Left colon (tissue), 2 donors: ENCODE data around the gene PLEKHA5. TPM values are rescaled to one million over a fixed set of nuclear protein-coding genes. Genes with fewer than 3 reads are reported as not detected.
"Not testable (repeated sequence)": the region's sequence is repeated elsewhere in the genome, so short reads cannot be mapped to it uniquely, and the experiment has no call there.

Experiments
- ATAC-seq: fragments of 200-7000 bp; cut with Tn5 transposase; one replicate; pipeline ENCODE4 v1.9.1; 2020; ENCODE audit warnings: mild to moderate bottlenecking, moderate library complexity
- DNase-seq, 2 donors: peaks; one replicate each; pipeline ENCODE4 v3.0.0-alpha.2; 2020
- intact Hi-C, 2 donors: fragments of 100-400 bp; cut with DNase I in 1 of 2; cut with micrococcal nuclease in 1 of 2; formaldehyde crosslinking; loops; one replicate each; pipeline versions ENCODE4 v1.11.2 to v1.14.0; 2022; cut with DNase I, micrococcal nuclease
- long read RNA-seq: library from polyadenylated mRNA; unstranded; transcript quantifications from one replicate; pipeline ENCODE4 v2.0.0, GENCODE V29; 2021
- total RNA-seq, 2 donors: library from RNA; stranded (reverse); fragmentation: NEBNext Ultra II Directional; extraction: Animal tissue kit (Norgen Biotek cat#: 25700); gene quantifications; one replicate each; pipeline ENCODE4 v1.2.1, GENCODE V29; 2021
- donor health status: DM: no; HTN: no; CAD: no.
- donor health status: DM: yes; HTN: yes; CAD: no.

PLEKHA5 gene
- 10 to 100 TPM; 33.1 to 36.8 TPM for total RNA-seq
- long read RNA-seq, full-length matches to known transcripts, result 10 of 20 reads
- long read RNA-seq, partial matches to known transcripts, result 8 of 20 reads
- long read RNA-seq, other reads (novel, unspliced or antisense), result 2 of 20 reads

GRCh38 chr12:19129486-19130223 lies at the start of gene PLEKHA5:
Gene PLEKHA5, plus strand, starts transcription at chr12:19129733. Its CDS starts 67 bp downstream, at chr12:19129800.
- DNase-seq (peak; percentile 63 to 76), ATAC-seq (peak; percentile 83)
- intact Hi-C loops, result no loop called here

- no peak for ATAC-seq
Measured at GRCh38 chr12:19080918-19081317, 48.6 kb upstream of the PLEKHA5 start.

GRCh38 chr12:19082365-19082911 lies 47.1 kb upstream of the PLEKHA5 start:
- intact Hi-C loops, result no loop called here
- ATAC-seq, result no peak
- DNase-seq, result no peak

More at GRCh38 chr12:19080918-19081317, 48.6 kb upstream of the PLEKHA5 start:
- no peak for DNase-seq
- intact Hi-C loops, result no loop called here

- no peak for ATAC-seq
- no peak for DNase-seq
- intact Hi-C loops, result no loop called here
Measured at GRCh38 chr12:19084547-19084946, 45.0 kb upstream of the PLEKHA5 start.

- no peak for DNase-seq
- no peak for ATAC-seq
- intact Hi-C loops, result no loop called here
Measured at GRCh38 chr12:19085090-19085489, 44.4 kb upstream of the PLEKHA5 start.

GRCh38 chr12:19088606-19089005 lies 40.9 kb upstream of the PLEKHA5 start:
- intact Hi-C loops, result no loop called here
- no peak for DNase-seq
- ATAC-seq, result no peak

GRCh38 chr12:19092482-19092881 lies 37.1 kb upstream of the PLEKHA5 start:
- ATAC-seq, DNase-seq, intact Hi-C loops: not testable (repeated sequence)

- intact Hi-C loops, result no loop called here
- ATAC-seq (no peak), DNase-seq (no peak)
Measured at GRCh38 chr12:19093218-19093617, 36.3 kb upstream of the PLEKHA5 start.

GRCh38 chr12:19095331-19095730 lies 34.2 kb upstream of the PLEKHA5 start:
- DNase-seq (no peak), ATAC-seq (no peak)
- intact Hi-C loops, result no loop called here

- intact Hi-C loops, result no loop called here
- ATAC-seq (peak; percentile 85), DNase-seq (no peak)
Measured at GRCh38 chr12:19095756-19096480, 33.6 kb upstream of the PLEKHA5 start.

- ATAC-seq (no peak), DNase-seq (no peak)
- intact Hi-C loops, result no loop called here
Measured at GRCh38 chr12:19105463-19105862, 24.1 kb upstream of the PLEKHA5 start.

GRCh38 chr12:19107750-19108149 lies 21.8 kb upstream of the PLEKHA5 start:
- no peak for ATAC-seq
- no peak for DNase-seq
- intact Hi-C loops, result no loop called here

GRCh38 chr12:19110221-19110940 lies 19.2 kb upstream of the PLEKHA5 start:
- ATAC-seq (no peak), DNase-seq (no peak)
- intact Hi-C loops, result no loop called here

GRCh38 chr12:19113464-19113863 lies 16.1 kb upstream of the PLEKHA5 start:
- intact Hi-C loops, result no loop called here
- no peak for DNase-seq
- ATAC-seq, result no peak

GRCh38 chr12:19115285-19115684 lies 14.2 kb upstream of the PLEKHA5 start:
- intact Hi-C loops, result no loop called here
- DNase-seq, result no peak
- ATAC-seq, result no peak

GRCh38 chr12:19119440-19119839 lies 10.1 kb upstream of the PLEKHA5 start:
- ATAC-seq, result no peak
- no peak for DNase-seq
- intact Hi-C loops, result no loop called here

- DNase-seq, result no peak
- ATAC-seq, result no peak
- intact Hi-C loops, result no loop called here
Measured at GRCh38 chr12:19120795-19121194, 8.7 kb upstream of the PLEKHA5 start.

GRCh38 chr12:19121449-19122018 lies 8.0 kb upstream of the PLEKHA5 start:
- DNase-seq (no peak), ATAC-seq (no peak)
- intact Hi-C loops, result no loop called here

GRCh38 chr12:19125325-19125724 lies 4.2 kb upstream of the PLEKHA5 start:
- DNase-seq (no peak), ATAC-seq (no peak)
- intact Hi-C loops, result no loop called here
